GM23338 (cell line): ENCODE results near the gene BCCIP. TPM values are rescaled to one million over a fixed set of nuclear protein-coding genes. Genes with fewer than 3 reads are reported as not detected.

Experiments
- ATAC-seq: fragments of 200-7000 bp; cut with Tn5 transposase; 3 replicates; pipeline ENCODE4 v1.9.1; 2020
- DNase-seq: peaks from one replicate; pipeline ENCODE4 v3.0.0-alpha.2; 2015; ENCODE audit warnings: low spot score
- H2AFZ ChIP-seq: fragments of 200-600 bp; sonication (generic); 2 replicates; pipeline ENCODE4 v1.8.0; 2016; ENCODE audit warnings: antibody characterized with exemption, mild to moderate bottlenecking, moderate library complexity
- H3F3A ChIP-seq: fragments of 200-600 bp; sonication (generic); replicated peaks from 2 replicates; pipeline ENCODE4 v1.8.0; 2017; ENCODE audit warnings: antibody characterized with exemption, mixed run types, low read depth
- H3K27ac ChIP-seq: fragments of 200-600 bp; sonication (generic); 2 replicates; pipeline ENCODE4 v1.6.1; 2016; ENCODE audit warnings: low read depth
- H3K27me3 ChIP-seq: fragments of 200-600 bp; sonication (generic); 2 replicates; pipeline ENCODE4 v1.8.0; 2016; ENCODE audit warnings: mild to moderate bottlenecking, mixed run types, moderate library complexity; ENCODE audit not compliant: insufficient read depth
- H3K36me3 ChIP-seq: fragments of 200-600 bp; sonication (generic); 2 replicates; pipeline ENCODE4 v1.8.0; 2016; ENCODE audit warnings: mild to moderate bottlenecking; ENCODE audit not compliant: insufficient read depth
- H3K4me1 ChIP-seq: fragments of 200-600 bp; sonication (generic); 2 replicates; pipeline ENCODE4 v1.8.0; 2016; ENCODE audit warnings: mild to moderate bottlenecking, moderate library complexity; ENCODE audit not compliant: insufficient read depth
- H3K4me2 ChIP-seq: fragments of 200-600 bp; sonication (generic); 2 replicates; pipeline ENCODE4 v1.7.1; 2017; ENCODE audit warnings: mixed run types
- H3K4me3 ChIP-seq: fragments of 200-600 bp; sonication (generic); 2 replicates; pipeline ENCODE4 v1.6.1; 2016; ENCODE audit warnings: mixed run types
- H3K79me2 ChIP-seq: fragments of 200-600 bp; sonication (generic); replicated peaks from 2 replicates; pipeline ENCODE4 v1.8.0; 2017; ENCODE audit warnings: mild to moderate bottlenecking; ENCODE audit not compliant: insufficient read depth
- H3K9me2 ChIP-seq: fragments of 200-600 bp; sonication (generic); 2 replicates; pipeline ENCODE4 v1.8.0; 2017; ENCODE audit not compliant: insufficient read depth
- H4K20me1 ChIP-seq: fragments of 200-600 bp; sonication (generic); replicated peaks from 2 replicates; pipeline ENCODE4 v1.8.0; 2017; ENCODE audit warnings: mild to moderate bottlenecking; ENCODE audit not compliant: insufficient read depth
- H3K27ac Mint-ChIP-seq: 2 replicates; pipeline ENCODE4 v1.8.0; 2020; ENCODE audit warnings: inconsistent platforms, mild to moderate bottlenecking, moderate library complexity, mixed read lengths
- H3K27me3 Mint-ChIP-seq: 3 replicates; pipeline ENCODE4 v1.8.0; 2022; ENCODE audit warnings: low read depth, mild to moderate bottlenecking, moderate library complexity, mixed read lengths, inconsistent platforms; ENCODE audit not compliant: insufficient read depth, poor library complexity
- H3K36me3 Mint-ChIP-seq: 3 replicates; pipeline ENCODE4 v1.8.0; 2021; ENCODE audit warnings: low read depth, mild to moderate bottlenecking, inconsistent platforms, moderate library complexity, mixed read lengths
- H3K4me1 Mint-ChIP-seq: 3 replicates; pipeline ENCODE4 v1.8.0; 2020; ENCODE audit warnings: mild to moderate bottlenecking, inconsistent platforms, mixed read lengths
- H3K4me3 Mint-ChIP-seq: 3 replicates; pipeline ENCODE4 v1.8.0; 2021; ENCODE audit warnings: moderate library complexity, mild to moderate bottlenecking, inconsistent platforms, mixed read lengths
- H3K9me3 Mint-ChIP-seq: 3 replicates; pipeline ENCODE4 v1.8.0; 2020; ENCODE audit warnings: moderate library complexity, mild to moderate bottlenecking, inconsistent platforms, mixed read lengths
- CREB1 ChIP-seq: fragments of 250-450 bp; sonication (Bioruptor Pico); IDR thresholded peaks from 2 replicates; pipeline ENCODE4 v1.5.0; 2020; ENCODE audit warnings: low read depth, mild to moderate bottlenecking, moderate library complexity
- ETS1 ChIP-seq: IDR thresholded peaks from 2 replicates; pipeline ENCODE4 v1.6.1; 2016; ENCODE audit warnings: antibody characterized with exemption
- EZH2 ChIP-seq: fragments of 200-600 bp; sonication (generic); IDR thresholded peaks from one replicate; pipeline ENCODE4 v1.8.0; 2017; ENCODE audit warnings: antibody characterized with exemption, mild to moderate bottlenecking, low read depth; ENCODE audit not compliant: unreplicated experiment
- EZH2phosphoT487 ChIP-seq: fragments of 200-600 bp; sonication (generic); IDR thresholded peaks from one replicate; pipeline ENCODE4 v1.8.1; 2018; ENCODE audit warnings: antibody characterized with exemption; ENCODE audit not compliant: unreplicated experiment
- JUNB ChIP-seq: IDR thresholded peaks from one replicate; pipeline ENCODE4 v1.6.1; 2016; ENCODE audit warnings: antibody characterized with exemption; ENCODE audit not compliant: unreplicated experiment
- ZNF331 ChIP-seq: fragments of 250-450 bp; sonication (Bioruptor Pico); IDR thresholded peaks from 2 replicates; pipeline ENCODE4 v1.5.0; 2020; ENCODE audit warnings: low read depth, mild to moderate bottlenecking, moderate library complexity
- polyA plus RNA-seq: library from polyadenylated mRNA; unstranded; fragments of >200 nt; fragmentation: Nextera tagmentation; extraction: Ambion mirVana; gene quantifications from 2 replicates; pipeline ENCODE4 v1.2.1, GENCODE V29; 2016
- total RNA-seq: library from RNA; depleted of rRNA; stranded (reverse); fragments of >200 nt; shearing (Covaris generic); gene quantifications from 2 replicates; pipeline ENCODE4 v1.2.3, GENCODE V29; 2014
- TF ChIP-seq, protein P1 (sequence below): IDR thresholded peaks from one replicate; pipeline ENCODE4 v1.6.1; 2018; ENCODE audit warnings: antibody characterized with exemption; ENCODE audit not compliant: unreplicated experiment
- TF ChIP-seq, protein P2 (sequence below), 2 experiments: fragments of 200-600 bp in 1 of 2; sonication (generic) in 1 of 2; conservative IDR thresholded peaks; 2 replicates each; pipeline versions ENCODE4 v1.5.1 to v1.6.1; 2016 to 2017; ENCODE audit warnings: antibody characterized with exemption in 2 of 2, low read depth in 2 of 2, mild to moderate bottlenecking in 2 of 2, moderate library complexity in 1 of 2
- TF ChIP-seq, protein P3 (sequence below): fragments of 250-450 bp; sonication (Bioruptor Pico); IDR thresholded peaks from 2 replicates; pipeline ENCODE4 v1.5.0; 2020; ENCODE audit warnings: mild to moderate bottlenecking, moderate library complexity

Gene BCCIP
- total and polyA plus RNA-seq, 2 experiments from 2014 or later, result 98.6 to 214 TPM

GRCh38 chr10:125792342-125793300 is 30.7 kb upstream of the BCCIP start (continued):
- TF ChIP-seq ETS1, result no peak

GRCh38 chr10:125795128-125795527 is 28.2 kb upstream of the BCCIP start:
- Histone ChIP-seq H3K9me2 (no peaks in the 10 kb centered on the region), H3K4me2 (no peak overlapping the region), H4K20me1 (no peaks in the 10 kb centered on the region; the same call in 1 of the 2 replicates), H3K4me3 (no peak overlapping the region), H3K79me2 (no peaks in the 10 kb centered on the region), H3F3A (no peaks in the 10 kb centered on the region), H3K27ac (no peak overlapping the region), H3K27me3 (no peaks in the 10 kb centered on the region), H3K4me1 (no peaks in the 10 kb centered on the region), H2AFZ (no peak overlapping the region), H3K36me3 (no peaks in the 10 kb centered on the region)
- Mint-ChIP-seq H3K27ac (no peak overlapping the region), H3K4me3 (no peak overlapping the region), H3K36me3 (peaks cover 19% of the 10 kb centered on the region), H3K27me3 (peaks cover 1% of the 10 kb centered on the region), H3K4me1 (no peaks in the 10 kb centered on the region; the same call in 2 of the 3 replicates), H3K9me3 (no peaks in the 10 kb centered on the region; the same call in 2 of the 3 replicates)
- DNase-seq (no peak), ATAC-seq (no peak)
- TF ChIP-seq, protein P1, sequence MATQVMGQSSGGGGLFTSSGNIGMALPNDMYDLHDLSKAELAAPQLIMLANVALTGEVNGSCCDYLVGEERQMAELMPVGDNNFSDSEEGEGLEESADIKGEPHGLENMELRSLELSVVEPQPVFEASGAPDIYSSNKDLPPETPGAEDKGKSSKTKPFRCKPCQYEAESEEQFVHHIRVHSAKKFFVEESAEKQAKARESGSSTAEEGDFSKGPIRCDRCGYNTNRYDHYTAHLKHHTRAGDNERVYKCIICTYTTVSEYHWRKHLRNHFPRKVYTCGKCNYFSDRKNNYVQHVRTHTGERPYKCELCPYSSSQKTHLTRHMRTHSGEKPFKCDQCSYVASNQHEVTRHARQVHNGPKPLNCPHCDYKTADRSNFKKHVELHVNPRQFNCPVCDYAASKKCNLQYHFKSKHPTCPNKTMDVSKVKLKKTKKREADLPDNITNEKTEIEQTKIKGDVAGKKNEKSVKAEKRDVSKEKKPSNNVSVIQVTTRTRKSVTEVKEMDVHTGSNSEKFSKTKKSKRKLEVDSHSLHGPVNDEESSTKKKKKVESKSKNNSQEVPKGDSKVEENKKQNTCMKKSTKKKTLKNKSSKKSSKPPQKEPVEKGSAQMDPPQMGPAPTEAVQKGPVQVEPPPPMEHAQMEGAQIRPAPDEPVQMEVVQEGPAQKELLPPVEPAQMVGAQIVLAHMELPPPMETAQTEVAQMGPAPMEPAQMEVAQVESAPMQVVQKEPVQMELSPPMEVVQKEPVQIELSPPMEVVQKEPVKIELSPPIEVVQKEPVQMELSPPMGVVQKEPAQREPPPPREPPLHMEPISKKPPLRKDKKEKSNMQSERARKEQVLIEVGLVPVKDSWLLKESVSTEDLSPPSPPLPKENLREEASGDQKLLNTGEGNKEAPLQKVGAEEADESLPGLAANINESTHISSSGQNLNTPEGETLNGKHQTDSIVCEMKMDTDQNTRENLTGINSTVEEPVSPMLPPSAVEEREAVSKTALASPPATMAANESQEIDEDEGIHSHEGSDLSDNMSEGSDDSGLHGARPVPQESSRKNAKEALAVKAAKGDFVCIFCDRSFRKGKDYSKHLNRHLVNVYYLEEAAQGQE, result no peak
- TF ChIP-seq, protein P2, sequence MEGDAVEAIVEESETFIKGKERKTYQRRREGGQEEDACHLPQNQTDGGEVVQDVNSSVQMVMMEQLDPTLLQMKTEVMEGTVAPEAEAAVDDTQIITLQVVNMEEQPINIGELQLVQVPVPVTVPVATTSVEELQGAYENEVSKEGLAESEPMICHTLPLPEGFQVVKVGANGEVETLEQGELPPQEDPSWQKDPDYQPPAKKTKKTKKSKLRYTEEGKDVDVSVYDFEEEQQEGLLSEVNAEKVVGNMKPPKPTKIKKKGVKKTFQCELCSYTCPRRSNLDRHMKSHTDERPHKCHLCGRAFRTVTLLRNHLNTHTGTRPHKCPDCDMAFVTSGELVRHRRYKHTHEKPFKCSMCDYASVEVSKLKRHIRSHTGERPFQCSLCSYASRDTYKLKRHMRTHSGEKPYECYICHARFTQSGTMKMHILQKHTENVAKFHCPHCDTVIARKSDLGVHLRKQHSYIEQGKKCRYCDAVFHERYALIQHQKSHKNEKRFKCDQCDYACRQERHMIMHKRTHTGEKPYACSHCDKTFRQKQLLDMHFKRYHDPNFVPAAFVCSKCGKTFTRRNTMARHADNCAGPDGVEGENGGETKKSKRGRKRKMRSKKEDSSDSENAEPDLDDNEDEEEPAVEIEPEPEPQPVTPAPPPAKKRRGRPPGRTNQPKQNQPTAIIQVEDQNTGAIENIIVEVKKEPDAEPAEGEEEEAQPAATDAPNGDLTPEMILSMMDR (conservative IDR thresholded peaks at IDR 0.05; ENCODE audit: low read depth in 2 of 2), result no peak
- TF ChIP-seq EZH2phosphoT487, result no peak
- TF ChIP-seq ZNF331 (CRISPR knock-in tag), result no peak
- TF ChIP-seq JUNB, result no peak
- TF ChIP-seq EZH2, result no peak
- TF ChIP-seq, protein P3, sequence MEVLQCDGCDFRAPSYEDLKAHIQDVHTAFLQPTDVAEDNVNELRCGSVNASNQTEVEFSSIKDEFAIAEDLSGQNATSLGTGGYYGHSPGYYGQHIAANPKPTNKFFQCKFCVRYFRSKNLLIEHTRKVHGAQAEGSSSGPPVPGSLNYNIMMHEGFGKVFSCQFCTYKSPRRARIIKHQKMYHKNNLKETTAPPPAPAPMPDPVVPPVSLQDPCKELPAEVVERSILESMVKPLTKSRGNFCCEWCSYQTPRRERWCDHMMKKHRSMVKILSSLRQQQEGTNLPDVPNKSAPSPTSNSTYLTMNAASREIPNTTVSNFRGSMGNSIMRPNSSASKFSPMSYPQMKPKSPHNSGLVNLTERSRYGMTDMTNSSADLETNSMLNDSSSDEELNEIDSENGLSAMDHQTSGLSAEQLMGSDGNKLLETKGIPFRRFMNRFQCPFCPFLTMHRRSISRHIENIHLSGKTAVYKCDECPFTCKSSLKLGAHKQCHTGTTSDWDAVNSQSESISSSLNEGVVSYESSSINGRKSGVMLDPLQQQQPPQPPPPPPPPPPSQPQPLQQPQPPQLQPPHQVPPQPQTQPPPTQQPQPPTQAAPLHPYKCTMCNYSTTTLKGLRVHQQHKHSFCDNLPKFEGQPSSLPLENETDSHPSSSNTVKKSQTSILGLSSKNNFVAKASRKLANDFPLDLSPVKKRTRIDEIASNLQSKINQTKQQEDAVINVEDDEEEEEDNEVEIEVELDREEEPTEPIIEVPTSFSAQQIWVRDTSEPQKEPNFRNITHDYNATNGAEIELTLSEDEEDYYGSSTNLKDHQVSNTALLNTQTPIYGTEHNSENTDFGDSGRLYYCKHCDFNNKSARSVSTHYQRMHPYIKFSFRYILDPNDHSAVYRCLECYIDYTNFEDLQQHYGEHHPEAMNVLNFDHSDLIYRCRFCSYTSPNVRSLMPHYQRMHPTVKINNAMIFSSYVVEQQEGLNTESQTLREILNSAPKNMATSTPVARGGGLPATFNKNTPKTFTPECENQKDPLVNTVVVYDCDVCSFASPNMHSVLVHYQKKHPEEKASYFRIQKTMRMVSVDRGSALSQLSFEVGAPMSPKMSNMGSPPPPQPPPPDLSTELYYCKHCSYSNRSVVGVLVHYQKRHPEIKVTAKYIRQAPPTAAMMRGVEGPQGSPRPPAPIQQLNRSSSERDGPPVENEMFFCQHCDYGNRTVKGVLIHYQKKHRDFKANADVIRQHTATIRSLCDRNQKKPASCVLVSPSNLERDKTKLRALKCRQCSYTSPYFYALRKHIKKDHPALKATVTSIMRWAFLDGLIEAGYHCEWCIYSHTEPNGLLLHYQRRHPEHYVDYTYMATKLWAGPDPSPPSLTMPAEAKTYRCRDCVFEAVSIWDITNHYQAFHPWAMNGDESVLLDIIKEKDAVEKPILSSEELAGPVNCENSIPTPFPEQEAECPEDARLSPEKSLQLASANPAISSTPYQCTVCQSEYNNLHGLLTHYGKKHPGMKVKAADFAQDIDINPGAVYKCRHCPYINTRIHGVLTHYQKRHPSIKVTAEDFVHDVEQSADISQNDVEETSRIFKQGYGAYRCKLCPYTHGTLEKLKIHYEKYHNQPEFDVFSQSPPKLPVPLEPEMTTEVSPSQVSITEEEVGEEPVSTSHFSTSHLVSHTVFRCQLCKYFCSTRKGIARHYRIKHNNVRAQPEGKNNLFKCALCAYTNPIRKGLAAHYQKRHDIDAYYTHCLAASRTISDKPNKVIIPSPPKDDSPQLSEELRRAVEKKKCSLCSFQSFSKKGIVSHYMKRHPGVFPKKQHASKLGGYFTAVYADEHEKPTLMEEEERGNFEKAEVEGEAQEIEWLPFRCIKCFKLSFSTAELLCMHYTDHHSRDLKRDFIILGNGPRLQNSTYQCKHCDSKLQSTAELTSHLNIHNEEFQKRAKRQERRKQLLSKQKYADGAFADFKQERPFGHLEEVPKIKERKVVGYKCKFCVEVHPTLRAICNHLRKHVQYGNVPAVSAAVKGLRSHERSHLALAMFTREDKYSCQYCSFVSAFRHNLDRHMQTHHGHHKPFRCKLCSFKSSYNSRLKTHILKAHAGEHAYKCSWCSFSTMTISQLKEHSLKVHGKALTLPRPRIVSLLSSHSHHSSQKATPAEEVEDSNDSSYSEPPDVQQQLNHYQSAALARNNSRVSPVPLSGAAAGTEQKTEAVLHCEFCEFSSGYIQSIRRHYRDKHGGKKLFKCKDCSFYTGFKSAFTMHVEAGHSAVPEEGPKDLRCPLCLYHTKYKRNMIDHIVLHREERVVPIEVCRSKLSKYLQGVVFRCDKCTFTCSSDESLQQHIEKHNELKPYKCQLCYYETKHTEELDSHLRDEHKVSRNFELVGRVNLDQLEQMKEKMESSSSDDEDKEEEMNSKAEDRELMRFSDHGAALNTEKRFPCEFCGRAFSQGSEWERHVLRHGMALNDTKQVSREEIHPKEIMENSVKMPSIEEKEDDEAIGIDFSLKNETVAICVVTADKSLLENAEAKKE (CRISPR knock-in tag), result no peak
- no peak for TF ChIP-seq CREB1 (CRISPR knock-in tag)
- no peak for TF ChIP-seq ETS1
